H1 (cell line): ENCODE data around the gene BTBD7. TPM values are rescaled to one million over a fixed set of nuclear protein-coding genes. Genes with fewer than 3 reads are reported as not detected.

Source experiments
- CTCF ChIA-PET: fragments of 300-600 bp; sonication (Branson Sonifier 250); formaldehyde crosslinking; loops from one replicate; lab custom pipeline; 2021; ENCODE audit not compliant: partially characterized antibody; lab: Charles Lee
- POLR2A ChIA-PET: fragments of 300-600 bp; sonication (Branson Sonifier 250); formaldehyde crosslinking; loops from one replicate; lab custom pipeline; 2021; ENCODE audit warnings: inconsistent platforms; ENCODE audit not compliant: partially characterized antibody; lab: Charles Lee
- DNase-seq, 2 experiments: peaks; one replicate each; pipeline versions ENCODE4 v3.0.0 to v3.0.0-alpha.2; 2010 to 2022; ENCODE audit warnings: low spot score in 2 of 2, low read depth in 1 of 2, mixed read lengths in 1 of 2
- FAIRE-seq: peaks from 2 replicates; lab custom pipeline; 2011; peaks lifted over from hg19 to GRCh38; lab: Jason Lieb, UNC
- H2AFZ ChIP-seq: 2 replicates; pipeline ENCODE4 v1.8.1; 2012; ENCODE audit warnings: low read length, inconsistent platforms
- H2AK5ac ChIP-seq: 2 replicates; pipeline ENCODE4 v1.6.1; 2013; ENCODE audit warnings: low read depth, low read length
- H2BK120ac ChIP-seq: replicated peaks from 2 replicates; pipeline ENCODE3; 2013; ENCODE audit warnings: low read depth, low read length, inconsistent platforms
- H2BK12ac ChIP-seq: 2 replicates; pipeline ENCODE4 v1.6.1; 2013; ENCODE audit warnings: low read depth, low read length
- H2BK15ac ChIP-seq: 2 replicates; pipeline ENCODE4 v1.6.1; 2013; ENCODE audit warnings: low read length
- H2BK20ac ChIP-seq: 2 replicates; pipeline ENCODE4 v1.6.1; 2013; ENCODE audit warnings: low read length
- H2BK5ac ChIP-seq: 2 replicates; pipeline ENCODE4 v1.6.1; 2013; ENCODE audit warnings: low read depth, low read length
- H3K14ac ChIP-seq: 2 replicates; pipeline ENCODE4 v1.6.1; 2013; ENCODE audit warnings: inconsistent platforms; ENCODE audit not compliant: insufficient read length
- H3K18ac ChIP-seq: 2 replicates; pipeline ENCODE4 v1.6.1; 2013; ENCODE audit warnings: low read length; ENCODE audit errors: extremely low read depth
- H3K23ac ChIP-seq: 2 replicates; pipeline ENCODE4 v1.6.1; 2013; ENCODE audit warnings: inconsistent platforms; ENCODE audit not compliant: insufficient read length
- H3K23me2 ChIP-seq: 2 replicates; pipeline ENCODE4 v1.6.1; 2013; ENCODE audit warnings: low read depth, low read length
- H3K27ac ChIP-seq: 2 replicates; pipeline ENCODE4 v1.6.1; 2011; ENCODE audit warnings: low read depth, low read length, inconsistent platforms
- H3K27me3 ChIP-seq, 4 experiments: replicated peaks in 1 of 4; 1 replicate in 1 of 4; 2 replicates in 3 of 4; pipeline versions ENCODE4 v1.6.1 to v1.8.1; 2011 to 2013; ENCODE audit warnings: low read length in 3 of 4, mild to moderate bottlenecking in 3 of 4, inconsistent platforms in 2 of 4, mixed read lengths in 2 of 4, moderate library complexity in 1 of 4; ENCODE audit not compliant: control insufficient read depth in 3 of 4, insufficient read depth in 3 of 4; ENCODE audit errors: extremely low read depth in 1 of 4
- H3K36me3 ChIP-seq, 4 experiments: 2 replicates each; pipeline versions ENCODE4 v1.6.1 to v1.8.1; 2011 to 2013; ENCODE audit warnings: mild to moderate bottlenecking in 4 of 4, low read length in 3 of 4, moderate library complexity in 2 of 4, control low read depth in 1 of 4, inconsistent platforms in 1 of 4; ENCODE audit not compliant: insufficient read depth in 4 of 4, control insufficient read depth in 2 of 4
- H3K4ac ChIP-seq: replicated peaks from 2 replicates; pipeline ENCODE3; 2013; ENCODE audit warnings: low read length, low read depth, mixed read lengths, inconsistent platforms; ENCODE audit not compliant: insufficient read length
- H3K4me1 ChIP-seq, 4 experiments: replicated peaks in 1 of 4; 1 replicate in 1 of 4; 2 replicates in 3 of 4; pipeline versions ENCODE4 v1.6.1 to v1.8.1; 2011 to 2013; ENCODE audit warnings: low read length in 3 of 4, inconsistent platforms in 2 of 4, mixed read lengths in 1 of 4; ENCODE audit not compliant: insufficient read depth in 4 of 4, control insufficient read depth in 3 of 4
- H3K4me2 ChIP-seq, 2 experiments: 2 replicates each; pipeline versions ENCODE4 v1.6.1 to v1.8.1; 2011 to 2013; ENCODE audit warnings: low read depth in 2 of 2, low read length in 2 of 2, control low read depth in 1 of 2, inconsistent platforms in 1 of 2, mild to moderate bottlenecking in 1 of 2; ENCODE audit not compliant: insufficient read depth in 1 of 2
- H3K4me3 ChIP-seq, 4 experiments: fragments of 200-600, 300-600 bp in 1 of 4; sonication (generic), shearing (Covaris generic), sonication (Bioruptor Twin) in 1 of 4; 2 replicates each; pipeline versions ENCODE4 v1.5.1 to v1.8.1; 2011 to 2016; ENCODE audit warnings: low read length in 4 of 4, low read depth in 3 of 4, control low read depth in 2 of 4, inconsistent platforms in 2 of 4, mild to moderate bottlenecking in 2 of 4, mixed read lengths in 1 of 4, moderate library complexity in 1 of 4; ENCODE audit not compliant: insufficient read depth in 2 of 4; ENCODE audit errors: extremely low read depth in 1 of 4
- H3K56ac ChIP-seq: replicated peaks from 2 replicates; pipeline ENCODE3; 2013; ENCODE audit warnings: low read depth, mild to moderate bottlenecking, mixed read lengths, low read length, inconsistent platforms; ENCODE audit not compliant: insufficient read length
- H3K79me1 ChIP-seq: 2 replicates; pipeline ENCODE4 v1.6.1; 2013; ENCODE audit warnings: low read depth, low read length, control low read depth
- H3K79me2 ChIP-seq, 2 experiments: 2 replicates each; pipeline versions ENCODE4 v1.6.1 to v1.8.1; 2012 to 2013; ENCODE audit warnings: low read length in 2 of 2, mild to moderate bottlenecking in 2 of 2, inconsistent platforms in 1 of 2; ENCODE audit not compliant: insufficient read depth in 2 of 2, control insufficient read depth in 1 of 2
- H3K9ac ChIP-seq, 4 experiments: replicated peaks in 1 of 4; 1 replicate in 1 of 4; 2 replicates in 3 of 4; pipeline versions ENCODE4 v1.6.1 to v1.8.1; 2011 to 2013; ENCODE audit warnings: low read depth in 3 of 4, low read length in 3 of 4, control low read depth in 2 of 4, mild to moderate bottlenecking in 2 of 4, moderate library complexity in 2 of 4, inconsistent platforms in 1 of 4; ENCODE audit errors: extremely low read depth in 1 of 4
- H3K9me3 ChIP-seq, 2 experiments: 2 replicates each; pipeline versions ENCODE4 v1.6.1 to v1.8.1; 2012 to 2013; ENCODE audit warnings: mild to moderate bottlenecking in 2 of 2, moderate library complexity in 2 of 2, control low read depth in 1 of 2, inconsistent platforms in 1 of 2, low read depth in 1 of 2, low read length in 1 of 2, mixed read lengths in 1 of 2; ENCODE audit not compliant: insufficient read depth in 2 of 2
- H4K20me1 ChIP-seq, 2 experiments: replicated peaks in 1 of 2; 2 replicates each; pipeline versions ENCODE3 to v1.8.1; 2011 to 2013; ENCODE audit warnings: inconsistent platforms in 2 of 2, low read length in 2 of 2, mild to moderate bottlenecking in 1 of 2; ENCODE audit not compliant: insufficient read depth in 2 of 2, control insufficient read depth in 1 of 2
- H4K5ac ChIP-seq: 2 replicates; pipeline ENCODE4 v1.6.1; 2013; ENCODE audit warnings: low read length, low read depth, mixed read lengths, inconsistent platforms; ENCODE audit not compliant: insufficient read length
- H4K8ac ChIP-seq: 2 replicates; pipeline ENCODE4 v1.8.0; 2013; ENCODE audit warnings: mild to moderate bottlenecking, moderate library complexity, low read length, inconsistent platforms; ENCODE audit not compliant: insufficient read depth; ENCODE audit errors: extremely low read depth
- H4K91ac ChIP-seq: replicated peaks from 2 replicates; pipeline ENCODE3; 2013; ENCODE audit warnings: low read length, mixed read lengths, inconsistent platforms; ENCODE audit not compliant: insufficient read length
- BACH1 ChIP-seq: IDR thresholded peaks from 2 replicates; pipeline ENCODE4 v1.6.1; 2012; ENCODE audit warnings: low read length, improper control_type of control experiment
- EZH2 ChIP-seq: fragments of 200-600 bp; sonication (generic); IDR thresholded peaks from 2 replicates; pipeline ENCODE4 v1.7.1; 2012; ENCODE audit warnings: low read depth, mild to moderate bottlenecking, moderate library complexity, low read length, inconsistent platforms; ENCODE audit not compliant: severe bottlenecking
- KDM1A ChIP-seq: fragments of 200-600, 300-600 bp; sonication (generic); IDR thresholded peaks from 2 replicates; pipeline ENCODE4 v1.7.1; 2016; ENCODE audit warnings: mild to moderate bottlenecking, low read length, borderline replicate concordance
- POLR2AphosphoS5 ChIP-seq: IDR thresholded peaks from 2 replicates; pipeline ENCODE4 v1.6.1; 2011; ENCODE audit warnings: low read depth, low read length
- SIN3A ChIP-seq, 2 experiments: IDR thresholded peaks in 1 of 2; conservative IDR thresholded peaks in 1 of 2; 2 replicates each; pipeline ENCODE4 v1.6.1; 2011 to 2012; ENCODE audit warnings: low read length in 2 of 2, improper control_type of control experiment in 1 of 2, low read depth in 1 of 2, mild to moderate bottlenecking in 1 of 2
- TAF7 ChIP-seq: optimal IDR thresholded peaks from 2 replicates; pipeline ENCODE3; 2011; ENCODE audit warnings: low read depth, mild to moderate bottlenecking, inconsistent platforms, low read length, moderate library complexity, borderline replicate concordance
- WGBS, 2 experiments: shearing (Covaris generic) in 1 of 2; methylation state at CpG; one replicate each; pipeline versions ENCODE4 v1.1.6 to v1.1.7; 2013 to 2015; ENCODE audit warnings: low lambda C conversion rate in 2 of 2, mixed read lengths in 2 of 2, inconsistent platforms in 1 of 2, low coverage in 1 of 2, missing lambda C conversion rate in 1 of 2; ENCODE audit not compliant: insufficient replicate concordance in 2 of 2, insufficient coverage in 1 of 2, insufficient read length in 1 of 2; ENCODE audit errors: extremely low coverage in 1 of 2, missing lambda C conversion rate in 1 of 2; 5-methylcytosine and 5-hydroxymethylcytosine counted together
- polyA plus RNA-seq, 7 experiments: library from polyadenylated mRNA; depleted of rRNA in 3 of 7; stranded (reverse) in 5 of 7; unstranded in 2 of 7; fragments of >200 nt in 5 of 7; fragments of 200-250 nt in 2 of 7; gene quantifications; 1 replicate in 5 of 7; 2 replicates in 1 of 7; 4 replicates in 1 of 7; pipeline versions ENCODE4 v1.2.1 to v1.2.3, GENCODE V29; 2011 to 2013; ENCODE audit warnings: missing spikeins in 2 of 7, mixed read lengths in 2 of 7
- total RNA-seq: library from RNA; stranded (reverse); fragmentation: NEBNext Ultra II Directional; extraction: Animal tissue kit (Norgen Biotek cat#: 25700); gene quantifications from 2 replicates; pipeline ENCODE4 v1.2.1, GENCODE V29; 2021

The BTBD7 gene
- total and polyA plus RNA-seq, 2 of the 8 experiments (the other 6 are each of a cell fraction or from before 2014, with no cell fraction given): 12.1 to 46.1 TPM

DNA sequence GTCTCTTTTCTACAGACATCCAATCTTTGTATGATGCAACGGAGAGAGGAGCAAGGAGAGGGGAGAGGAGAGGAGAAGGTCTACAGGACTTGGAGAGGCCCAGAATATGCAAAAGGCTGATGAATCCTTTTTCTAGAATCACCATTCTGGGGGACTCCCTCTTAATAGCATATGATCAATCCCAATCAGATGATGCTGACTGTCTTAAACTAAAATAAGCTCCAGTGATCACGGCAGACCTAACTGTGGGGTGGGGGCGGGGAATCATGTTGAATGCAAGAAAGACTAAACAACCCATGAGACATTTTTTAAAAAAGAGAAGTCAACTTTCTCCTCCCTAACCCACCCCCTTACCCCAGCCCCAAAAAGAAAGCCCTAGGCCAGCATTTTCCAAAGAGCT lies 33.4 kb downstream of the BTBD7 start:
- Histone ChIP-seq H2AFZ (no peak overlapping the region), H3K4me2 (no peak overlapping the region), H4K5ac (no peak overlapping the region)

More for the DNA sequence above, 33.4 kb downstream of the BTBD7 start:
- ChIA-PET CTCF (no interaction called here), POLR2A (no interaction called here)
- DNase-seq (no peak), FAIRE-seq (no peak)
- no peak overlapping the region for H4K8ac ChIP-seq
- H4K91ac ChIP-seq: no peak overlapping the region
- H3K56ac ChIP-seq: no peak overlapping the region
- H3K23me2 ChIP-seq: no peaks in the 10 kb centered on the region
- no peak overlapping the region for H2AK5ac ChIP-seq
- no peak overlapping the region for H2BK5ac ChIP-seq
- TF ChIP-seq TAF7 (no peak), POLR2AphosphoS5 (no peak), EZH2 (no peak), BACH1 (no peak), KDM1A (no peak), SIN3A (conservative IDR thresholded peaks at IDR 0.05 in 1 of 2, IDR thresholded peaks at IDR 0.05 in 1 of 2; ENCODE audit: low read depth in 1 of 2, low read length in 2 of 2) (no peak)
- H4K20me1 ChIP-seq: no peaks in the 10 kb centered on the region
- no peaks in the 10 kb centered on the region for H3K27me3 ChIP-seq
- H3K27ac ChIP-seq: no peak overlapping the region
- H3K9ac ChIP-seq: no peak overlapping the region
- H3K36me3 ChIP-seq: peaks cover 0 to 2% (median 0%) of the 10 kb centered on the region in 4 experiments; a peak in 2 of 8 replicates
- no peaks in the 10 kb centered on the region for H3K9me3 ChIP-seq
- H2BK20ac ChIP-seq: no peak overlapping the region
- no peak overlapping the region for H3K4me3 ChIP-seq
- no peak overlapping the region for H2BK120ac ChIP-seq
- peaks cover 0 to 10% (median 6%) of the 10 kb centered on the region in 4 experiments; a peak in 3 of 7 replicates for H3K4me1 ChIP-seq
- H2BK12ac ChIP-seq: no peak overlapping the region
- no peak overlapping the region for H2BK15ac ChIP-seq
- no peak overlapping the region for H3K4ac ChIP-seq
- peaks cover 0 to 57% of the 10 kb centered on the region in 2 experiments; a peak in 3 of 4 replicates for H3K79me2 ChIP-seq
- no peak overlapping the region for H3K23ac ChIP-seq
- H3K79me1 ChIP-seq: no peaks in the 10 kb centered on the region; the same call in 1 of the 2 replicates
- no peak overlapping the region for H3K14ac ChIP-seq
- no peak overlapping the region for H3K18ac ChIP-seq
- WGBS, 2 experiments: 95% methylated on average over 3 of the region's 3 CpGs; no CpG with 5 or more reads in 1 of the 2 experiments
